Sigmoid colon (tissue), 3 donors: ENCODE measurements around the gene AKAP5.

Experiments used
- CTCF ChIP-seq, 4 experiments: fragments of 450-650 bp in 3 of 4; fragments of 200-600 bp in 1 of 4; IDR thresholded peaks; one replicate each; pipeline ENCODE4 v1.5.1; 2016 to 2019; ENCODE audit warnings: antibody characterized with exemption in 4 of 4, mild to moderate bottlenecking in 3 of 4, moderate library complexity in 2 of 4
- POLR2A ChIP-seq, 2 donors: fragments of 450-650 bp; IDR thresholded peaks; one replicate each; pipeline ENCODE4 v1.6.1; 2016; ENCODE audit warnings: antibody characterized with exemption in 2 of 2, mild to moderate bottlenecking in 2 of 2, moderate library complexity in 2 of 2

DNA sequence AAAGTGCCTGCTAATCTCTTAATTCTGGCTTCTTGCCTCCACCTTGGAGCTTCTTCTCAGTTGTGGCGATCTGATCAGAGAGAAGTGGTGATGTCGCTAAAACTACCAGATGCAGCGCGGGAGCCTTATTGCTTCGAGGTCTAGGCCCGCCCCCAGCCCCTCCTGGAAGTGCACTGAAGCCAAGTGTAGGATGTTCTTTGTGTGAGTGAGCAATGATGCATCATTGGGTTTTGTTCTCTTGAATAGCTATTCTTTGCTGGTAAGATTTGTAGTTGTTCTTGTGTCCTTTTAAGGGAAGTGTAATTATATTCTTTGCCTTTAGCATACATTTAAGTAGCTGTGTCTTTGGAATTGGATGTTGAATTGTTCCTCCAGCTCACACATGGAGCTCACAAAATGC, 41.3 kb upstream of the AKAP5 start:
- TF ChIP-seq CTCF (IDR thresholded peaks at IDR 0.05) (no peak), POLR2A (IDR thresholded peaks at IDR 0.05) (no peak)
